ENCODE results near the gene PAX3.

Gene PAX3

GRCh38 chr2:222232839-222233238, 66.0 kb downstream of the PAX3 start:
- TF ChIP-seq MAX (IDR thresholded peaks at IDR 0.05) (no peak), NFIC (IDR thresholded peaks at IDR 0.05) (no peak), EGR1 (IDR thresholded peaks at IDR 0.05) (no peak), TEAD4 (IDR thresholded peaks at IDR 0.05) (no peak), ZBTB7A (IDR thresholded peaks at IDR 0.05; ENCODE audit: low read depth) (no peak), YY1 (IDR thresholded peaks at IDR 0.05; ENCODE audit: low read depth) (no peak), FOXM1 (IDR thresholded peaks at IDR 0.05; ENCODE audit: borderline replicate concordance, low read depth) (no peak), USF1 (IDR thresholded peaks at IDR 0.05) (no peak), EP300 (IDR thresholded peaks at IDR 0.05; ENCODE audit: borderline replicate concordance) (no peak), REST (IDR thresholded peaks at IDR 0.05; ENCODE audit: low read depth) (no peak), CREB1 (IDR thresholded peaks at IDR 0.05; ENCODE audit: low read depth) (no peak), TAF1 (IDR thresholded peaks at IDR 0.05; ENCODE audit: low read depth) (no peak), RAD21 (IDR thresholded peaks at IDR 0.05; ENCODE audit: low read depth) (no peak), TCF12 (IDR thresholded peaks at IDR 0.05; ENCODE audit: low read depth) (no peak), CEBPB (IDR thresholded peaks at IDR 0.05) (no peak)

GRCh38 chr2:222232372-222232771, 66.4 kb downstream of the PAX3 start:
- TF ChIP-seq REST (IDR thresholded peaks at IDR 0.05; ENCODE audit: low read depth) (no peak), TEAD4 (IDR thresholded peaks at IDR 0.05) (no peak), CEBPB (IDR thresholded peaks at IDR 0.05) (no peak)

- no peak for TF ChIP-seq USF1 (IDR thresholded peaks at IDR 0.05)
These were observed 70.7 kb downstream of the PAX3 start for GRCh38 chr2:222228054-222228453.

GRCh38 chr2:222218786-222219185, 80.0 kb downstream of the PAX3 start:
- TF ChIP-seq TEAD4 (IDR thresholded peaks at IDR 0.05) (no peak), REST (IDR thresholded peaks at IDR 0.05; ENCODE audit: low read depth) (no peak), FOXM1 (IDR thresholded peaks at IDR 0.05; ENCODE audit: borderline replicate concordance, low read depth) (no peak), ZBTB7A (IDR thresholded peaks at IDR 0.05; ENCODE audit: low read depth) (no peak), USF1 (IDR thresholded peaks at IDR 0.05) (no peak), TAF1 (IDR thresholded peaks at IDR 0.05; ENCODE audit: low read depth) (no peak), MAX (IDR thresholded peaks at IDR 0.05) (no peak), NFIC (IDR thresholded peaks at IDR 0.05) (no peak), EP300 (IDR thresholded peaks at IDR 0.05; ENCODE audit: borderline replicate concordance) (no peak), CEBPB (IDR thresholded peaks at IDR 0.05) (no peak), RAD21 (IDR thresholded peaks at IDR 0.05; ENCODE audit: low read depth) (no peak), CREB1 (IDR thresholded peaks at IDR 0.05; ENCODE audit: low read depth) (no peak), YY1 (IDR thresholded peaks at IDR 0.05; ENCODE audit: low read depth) (no peak), EGR1 (IDR thresholded peaks at IDR 0.05) (no peak), TCF12 (IDR thresholded peaks at IDR 0.05; ENCODE audit: low read depth) (no peak)

- TF ChIP-seq REST (IDR thresholded peaks at IDR 0.05; ENCODE audit: low read depth) = no peak
- TF ChIP-seq CEBPB (IDR thresholded peaks at IDR 0.05) = no peak
- no peak for TF ChIP-seq TAF1 (IDR thresholded peaks at IDR 0.05; ENCODE audit: low read depth)
- TF ChIP-seq NFIC (IDR thresholded peaks at IDR 0.05) = no peak
- no peak for TF ChIP-seq USF1 (IDR thresholded peaks at IDR 0.05)
- no peak for TF ChIP-seq CREB1 (IDR thresholded peaks at IDR 0.05; ENCODE audit: low read depth)
- no peak for TF ChIP-seq TCF12 (IDR thresholded peaks at IDR 0.05; ENCODE audit: low read depth)
- TF ChIP-seq TEAD4 (IDR thresholded peaks at IDR 0.05) = no peak
- no peak for TF ChIP-seq EP300 (IDR thresholded peaks at IDR 0.05; ENCODE audit: borderline replicate concordance)
- no peak for TF ChIP-seq EGR1 (IDR thresholded peaks at IDR 0.05)
- no peak for TF ChIP-seq ZBTB7A (IDR thresholded peaks at IDR 0.05; ENCODE audit: low read depth)
- no peak for TF ChIP-seq RAD21 (IDR thresholded peaks at IDR 0.05; ENCODE audit: low read depth)
- TF ChIP-seq MAX (IDR thresholded peaks at IDR 0.05) = no peak
- TF ChIP-seq FOXM1 (IDR thresholded peaks at IDR 0.05; ENCODE audit: borderline replicate concordance, low read depth) = no peak
- TF ChIP-seq YY1 (IDR thresholded peaks at IDR 0.05; ENCODE audit: low read depth) = no peak
These were observed 81.1 kb downstream of the PAX3 start for GRCh38 chr2:222217712-222218111.
